RKO (cell line): Measurements from ENCODE around the gene H1-8.

Source experiments
- DNase-seq: peaks from one replicate; pipeline ENCODE4 v3.0.0-alpha.2; 2016; ENCODE audit warnings: low spot score

H1-8 gene

GRCh38 chr3:129574206-129574605, 31.2 kb downstream of the H1-8 start:
- DNase-seq, result no peak

DNA sequence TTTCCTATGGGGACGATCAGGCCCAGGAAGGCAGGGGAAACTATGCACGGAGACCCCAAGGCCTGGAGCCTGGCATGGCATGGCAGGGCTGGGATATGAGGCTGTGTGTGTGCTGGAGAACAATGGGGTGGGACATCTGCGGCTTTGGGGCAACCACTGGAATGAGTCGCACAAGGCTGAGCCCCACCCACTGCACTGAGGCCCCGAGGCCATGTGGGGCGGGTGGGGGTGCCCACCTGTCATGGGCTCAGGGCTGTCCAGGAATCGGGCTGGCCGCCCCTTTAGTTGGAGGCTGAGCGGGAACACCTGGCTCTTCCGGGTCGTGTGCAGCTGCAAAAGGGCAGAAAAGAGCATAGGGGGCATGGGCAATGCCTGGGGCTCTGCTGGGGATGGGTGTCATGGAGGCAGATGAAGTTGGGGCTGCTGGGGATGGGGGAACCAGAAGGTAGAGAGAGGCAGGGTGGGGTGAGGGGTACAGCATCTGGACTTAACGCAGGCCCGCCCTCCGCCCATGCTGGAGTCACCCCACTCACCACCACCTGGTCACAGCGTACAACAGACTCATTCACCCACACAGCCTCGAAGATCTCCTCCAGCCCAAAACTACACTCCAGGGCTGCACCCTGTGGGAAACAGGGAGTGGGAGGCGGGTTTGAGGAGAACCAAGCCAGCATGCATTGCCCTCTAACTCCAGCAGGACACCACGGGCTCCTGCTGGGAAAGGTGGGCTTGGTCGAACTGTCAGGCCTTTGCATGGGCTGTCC, 32.4 kb downstream of the H1-8 start:
- no peak for DNase-seq

DNA sequence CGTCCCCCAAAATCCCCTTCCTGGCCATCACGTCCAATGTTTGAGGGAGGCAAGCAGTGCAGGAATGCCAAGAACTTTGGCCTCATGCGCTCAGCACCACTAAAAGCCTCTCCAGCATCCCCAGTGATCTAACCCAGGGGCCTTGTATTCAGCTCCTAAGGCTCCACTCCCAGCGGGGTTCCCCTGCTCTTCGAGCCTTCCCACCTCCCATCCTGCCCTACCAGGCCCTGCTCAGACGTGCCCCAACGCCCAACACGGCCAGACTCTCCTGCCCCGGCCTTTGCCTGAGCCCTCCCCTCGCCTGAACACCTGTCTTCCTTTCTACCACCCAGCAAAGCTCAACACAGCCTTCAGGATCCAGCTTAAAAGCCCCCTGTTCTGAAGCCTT, 33.0 kb downstream of the H1-8 start:
- DNase-seq, result no peak

DNA sequence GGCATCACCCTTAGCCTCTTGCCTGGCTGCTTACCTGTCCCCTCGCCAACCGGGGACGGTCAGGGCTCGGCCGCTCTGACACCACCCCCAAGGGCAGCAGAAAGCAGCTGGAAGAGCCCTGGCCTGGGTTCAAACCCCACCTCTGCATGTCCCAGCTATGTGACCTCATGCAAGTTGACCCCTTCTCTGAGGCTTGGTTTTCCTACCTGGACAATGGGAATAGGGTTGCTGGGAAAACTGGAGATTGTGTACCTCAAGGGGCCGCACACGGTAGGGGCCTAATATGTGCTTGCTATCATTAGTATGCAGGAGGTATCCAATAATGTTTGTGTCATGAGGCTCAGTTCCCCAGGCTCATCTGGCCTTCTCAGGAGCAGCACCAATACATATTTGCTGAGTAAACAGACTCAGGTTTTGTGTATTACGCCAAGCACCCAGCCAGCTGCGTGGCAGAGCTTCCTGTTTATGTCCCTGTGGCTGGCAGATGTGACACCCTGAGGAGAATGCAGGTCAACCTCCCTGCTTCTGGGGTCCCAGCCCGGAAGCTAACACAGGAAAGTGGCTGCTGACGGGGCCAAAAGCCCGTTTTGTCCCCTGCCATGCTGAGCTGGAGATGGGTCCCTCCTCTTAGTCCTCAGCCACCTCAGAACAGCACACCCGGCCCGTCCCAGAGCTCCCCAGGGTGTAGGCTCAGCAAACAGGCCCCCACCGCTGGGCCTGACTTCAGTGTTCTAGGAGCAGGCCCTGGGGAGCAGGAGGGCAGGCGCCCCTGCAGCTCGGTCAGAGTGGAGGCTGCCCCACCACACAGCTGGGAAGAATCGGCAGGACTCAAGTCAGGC, 33.8 kb downstream of the H1-8 start:
- no peak for DNase-seq

- DNase-seq, result no peak
Observed at GRCh38 chr3:129577366-129577765, 34.4 kb downstream of the H1-8 start.

DNA sequence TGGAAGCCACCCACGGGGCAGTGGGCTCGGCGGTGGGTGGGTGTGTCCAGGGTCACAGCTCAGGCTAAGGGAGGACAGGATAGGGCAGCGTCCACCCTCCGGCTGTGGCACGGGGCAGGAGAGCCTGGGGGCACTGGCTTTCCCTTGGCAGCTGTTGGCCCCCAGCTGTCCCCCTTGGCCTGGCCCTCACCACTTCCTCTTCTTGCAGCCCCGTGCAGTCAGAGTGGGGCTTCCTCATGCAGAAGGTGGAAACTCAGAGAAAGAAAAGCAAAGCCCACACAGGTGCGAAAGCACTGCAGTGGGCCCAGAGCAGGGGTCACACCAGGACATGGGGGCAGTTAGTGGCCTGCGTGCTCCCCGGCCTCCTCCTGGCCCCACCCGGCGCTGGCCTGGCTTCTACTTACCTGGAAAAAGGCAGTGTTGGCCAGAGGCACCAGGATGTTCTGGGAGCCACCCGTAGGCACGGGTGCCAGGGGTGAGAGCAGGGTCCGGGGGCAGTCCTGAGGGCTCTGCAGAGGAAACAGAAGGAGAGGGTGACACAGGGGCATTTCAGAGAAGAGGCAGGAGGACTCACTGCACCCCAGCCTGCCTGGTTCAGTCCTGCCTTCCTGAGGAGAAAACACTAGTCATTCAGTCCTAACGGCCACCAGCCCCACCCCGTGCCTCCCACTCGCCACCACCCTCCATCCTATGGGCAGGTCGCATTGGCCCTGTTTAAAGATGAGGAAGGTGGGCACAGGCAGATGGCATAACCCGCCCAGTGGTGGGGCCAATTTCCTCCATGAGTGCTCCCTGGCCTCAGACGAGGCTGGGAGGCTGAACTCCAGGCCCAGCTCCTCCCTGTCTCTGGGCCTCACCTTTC, 35.2 kb downstream of the H1-8 start:
- no peak for DNase-seq

DNA sequence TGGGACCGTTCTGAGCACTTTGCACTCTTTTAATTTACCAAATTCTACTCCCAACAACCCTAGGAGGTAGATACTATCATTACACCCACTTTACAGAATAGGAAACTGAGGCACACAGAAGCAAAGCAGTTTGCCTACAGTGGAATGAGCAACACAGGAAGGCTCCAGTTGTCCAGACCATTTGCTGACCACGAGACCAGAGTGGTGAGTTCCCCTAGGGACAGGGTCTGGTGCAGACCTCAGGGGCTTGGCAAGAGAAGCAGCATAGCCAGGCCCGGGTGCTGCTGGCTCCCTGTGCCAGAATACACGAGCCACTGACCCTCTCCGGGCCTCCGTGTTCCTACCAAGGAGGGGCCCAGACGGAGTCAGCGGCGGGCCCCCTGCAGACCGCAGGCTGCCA, 37.0 kb downstream of the H1-8 start:
- no peak for DNase-seq

DNA sequence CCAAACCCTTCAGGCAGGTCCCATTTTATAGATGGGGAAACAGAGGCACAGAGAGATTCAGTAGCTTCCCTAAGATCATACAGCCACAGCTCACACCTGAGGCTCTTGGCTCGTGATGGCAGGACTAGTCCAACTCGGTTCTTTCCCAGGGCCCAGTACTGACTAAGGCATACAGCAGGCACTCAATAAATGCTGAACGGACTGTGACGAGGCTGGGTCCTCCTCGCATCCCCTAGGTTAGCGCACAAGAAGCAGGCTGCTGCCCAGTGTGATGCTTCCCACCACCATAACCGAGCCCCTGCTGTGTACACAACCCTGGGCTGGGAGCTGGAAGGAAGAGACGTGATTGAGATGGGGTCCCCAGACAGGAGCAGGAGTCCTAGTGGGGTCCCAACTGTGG, 38.6 kb downstream of the H1-8 start:
- no peak for DNase-seq

- no peak for DNase-seq
Observed at GRCh38 chr3:129582799-129583198, 39.8 kb downstream of the H1-8 start.

DNA sequence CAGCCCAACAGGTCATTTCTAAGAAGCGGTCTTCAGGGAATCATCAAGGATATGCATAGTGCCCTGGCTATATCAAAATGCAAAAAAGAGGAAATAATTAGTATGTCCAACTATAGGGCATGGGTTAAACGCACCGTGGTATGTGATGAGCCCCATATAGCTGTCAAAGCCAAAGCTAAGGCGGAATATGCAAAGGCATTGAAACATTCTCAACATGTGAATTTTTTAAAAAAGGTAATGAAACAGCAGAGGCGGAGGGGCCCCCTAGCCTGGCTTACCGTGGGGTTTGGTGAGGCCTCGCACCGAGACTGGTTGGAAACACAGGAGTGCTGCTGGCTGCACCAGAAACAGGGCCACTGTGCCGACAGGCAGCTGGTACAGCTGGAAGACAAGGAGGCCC, 40.3 kb downstream of the H1-8 start:
- DNase-seq, result no peak

DNA sequence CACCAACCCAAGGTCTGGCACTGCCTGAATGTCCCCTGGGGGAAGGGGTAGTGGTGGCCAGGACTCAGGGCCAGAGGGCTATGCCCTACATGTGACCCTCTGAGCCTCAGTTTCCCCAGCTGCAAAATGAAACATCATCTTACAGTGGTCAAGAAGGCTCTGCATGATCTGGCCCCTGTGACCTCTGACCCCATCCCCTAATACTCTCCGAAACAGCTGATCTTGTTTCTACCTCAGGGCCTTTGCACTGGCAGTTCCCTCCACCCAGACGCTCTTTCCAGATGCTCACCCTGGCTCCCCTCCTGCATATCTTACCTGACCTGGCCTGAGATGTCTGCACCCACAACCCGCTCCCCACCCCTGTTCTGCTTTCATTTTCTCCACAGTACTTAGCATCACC, 41.7 kb downstream of the H1-8 start:
- DNase-seq, result no peak

DNA sequence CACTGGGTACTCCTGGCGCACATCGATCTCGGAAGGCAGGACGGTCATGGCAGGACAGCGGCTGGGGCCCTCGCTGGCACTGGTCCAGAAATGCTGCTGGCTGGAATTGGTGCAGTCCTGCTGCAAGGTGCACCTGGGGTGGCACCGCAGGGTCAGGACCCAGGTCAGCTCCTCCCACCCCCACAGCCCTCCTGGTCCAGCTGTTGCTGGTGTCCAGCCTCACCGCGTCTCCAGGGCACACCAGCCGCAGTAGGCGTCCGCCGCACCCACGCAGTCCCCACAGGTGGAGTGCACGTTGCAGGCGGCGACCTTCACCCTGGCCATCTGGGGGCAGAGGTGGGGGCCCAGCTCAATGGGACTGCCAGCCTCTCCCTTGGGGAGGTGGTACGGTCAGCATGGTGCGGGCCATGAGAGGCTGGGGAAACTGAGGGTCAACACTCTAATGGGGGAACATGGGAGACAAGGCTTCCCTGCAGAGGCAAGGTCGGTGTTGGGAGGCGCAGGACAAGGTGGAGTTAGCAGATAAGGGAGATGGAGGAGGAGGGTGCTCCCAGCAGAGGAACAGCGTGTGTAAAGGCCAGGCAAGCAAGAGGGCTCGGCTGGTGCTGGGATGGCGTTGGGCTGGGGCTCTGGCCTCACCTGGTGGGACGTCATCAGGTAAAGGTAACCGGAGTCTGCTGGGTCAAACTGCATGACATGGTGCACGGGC, 43.1 kb downstream of the H1-8 start:
- DNase-seq, result no peak

- DNase-seq, result no peak
Observed at GRCh38 chr3:129586746-129587430, 43.9 kb downstream of the H1-8 start.

DNA sequence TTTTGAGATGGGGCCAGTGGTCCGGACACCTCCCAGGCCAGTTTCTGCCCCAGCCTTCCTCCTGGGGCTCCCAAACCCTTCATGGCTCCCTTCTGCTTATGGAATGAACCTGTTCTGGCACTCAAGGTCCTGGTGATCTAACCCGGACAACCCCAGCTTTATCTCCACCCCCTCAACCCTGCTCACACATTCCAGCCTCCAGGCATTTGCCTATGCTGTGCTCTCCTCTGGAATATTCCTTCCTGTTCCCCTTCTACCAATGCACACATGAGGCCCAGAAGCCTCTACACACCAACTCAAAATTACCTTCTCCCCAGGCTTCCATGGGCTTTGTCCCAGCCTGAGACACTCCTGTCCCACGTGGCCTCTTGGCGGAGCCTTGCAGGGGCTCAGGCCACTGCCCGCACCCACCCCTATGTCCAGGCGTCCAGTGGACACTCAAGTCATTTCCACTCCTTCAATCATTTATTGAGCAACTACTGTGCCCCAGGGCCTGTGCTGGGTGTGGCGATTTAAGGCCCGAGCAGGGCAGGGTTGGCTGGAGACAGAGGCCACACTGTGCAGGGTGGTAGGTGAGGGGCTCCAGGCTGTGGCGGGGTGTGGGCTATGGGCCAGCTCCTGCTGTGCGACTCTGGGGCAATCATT, 44.7 kb downstream of the H1-8 start:
- DNase-seq, result no peak

DNA sequence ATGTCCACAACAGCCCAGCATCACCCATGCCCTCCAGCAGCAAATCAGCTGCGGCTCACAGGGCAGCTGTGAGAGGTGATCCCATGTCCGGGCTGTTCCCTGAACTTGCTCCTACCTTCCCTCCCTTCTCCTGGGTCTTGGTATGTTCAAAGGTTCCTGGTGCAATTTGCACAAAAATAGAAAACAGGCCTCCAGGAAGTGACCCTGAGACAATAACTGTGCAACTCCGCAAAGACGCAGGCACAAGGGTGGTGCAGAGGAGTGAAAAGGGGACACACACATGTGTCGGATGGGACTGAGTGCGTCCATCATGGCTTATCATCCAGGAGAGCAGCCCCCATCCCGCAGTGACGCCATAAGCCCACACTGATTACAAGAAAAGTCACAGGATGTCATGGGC, 47.2 kb downstream of the H1-8 start:
- no peak for DNase-seq

DNA sequence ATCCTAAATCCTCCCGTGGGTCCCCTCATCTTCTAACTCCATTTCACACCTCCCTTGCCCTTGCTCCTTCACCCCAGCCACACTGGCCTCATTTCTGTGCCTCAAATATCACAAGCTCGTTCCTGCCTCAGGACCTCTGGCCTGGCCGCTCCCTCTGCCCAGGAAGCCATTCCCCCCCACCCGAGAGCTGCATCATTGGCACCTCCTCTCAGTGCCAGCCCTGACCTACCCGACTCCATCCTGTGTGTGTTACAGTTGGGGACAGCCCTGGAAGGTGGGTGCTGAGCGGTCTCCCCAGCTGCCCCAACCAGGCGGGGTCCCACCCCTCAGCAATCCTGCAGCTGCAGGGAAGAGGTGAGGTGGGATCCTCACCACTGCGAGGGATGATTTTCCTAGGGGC, 49.0 kb downstream of the H1-8 start:
- no peak for DNase-seq

DNA sequence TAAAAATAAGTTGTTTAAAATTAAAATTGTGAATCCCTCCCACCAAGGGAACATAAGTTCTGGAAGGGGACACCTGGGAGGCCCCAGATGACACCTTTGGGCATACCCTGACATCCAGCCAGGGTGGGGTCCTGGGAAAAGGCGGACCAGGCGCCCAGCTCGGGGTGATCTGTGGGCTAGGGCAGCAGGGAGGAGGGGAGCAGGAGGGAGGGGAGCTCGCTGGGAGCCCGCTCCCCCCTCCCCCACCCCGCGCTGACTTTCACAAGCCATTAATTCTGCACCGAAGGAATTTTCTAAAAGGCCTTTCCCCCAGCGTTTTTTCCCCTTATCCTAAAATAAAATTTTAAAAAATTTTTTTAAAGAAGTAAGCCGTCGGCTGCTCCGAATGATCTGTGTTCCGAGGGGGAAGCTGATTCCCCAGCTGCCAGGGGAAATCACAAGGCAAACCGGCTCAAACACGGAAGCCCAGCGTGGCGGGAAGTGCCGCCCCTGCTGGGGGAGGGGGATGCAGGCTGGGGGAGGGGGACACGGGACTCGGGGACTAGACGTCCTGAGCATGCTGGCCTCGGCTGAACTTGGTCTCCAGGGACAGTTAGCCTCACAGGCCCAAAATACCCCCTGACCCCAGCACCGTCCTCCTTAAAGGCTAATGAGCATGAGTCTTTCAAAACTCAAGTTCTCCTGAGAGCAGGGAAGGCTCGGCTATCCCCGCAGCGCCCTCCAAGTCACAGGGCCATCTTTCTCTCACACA, 49.6 kb downstream of the H1-8 start:
- DNase-seq, result no peak

- DNase-seq, result no peak
Observed at GRCh38 chr3:129593230-129593594, 50.2 kb downstream of the H1-8 start.

- DNase-seq, result no peak
Observed at GRCh38 chr3:129593595-129594339, 50.8 kb downstream of the H1-8 start.
